GM18499 (cell line): Measurements from ENCODE around the gene ARHGAP45.
"Not testable (repeated sequence)": the region's sequence is repeated elsewhere in the genome, so short reads cannot be mapped to it uniquely, and the experiment has no call there.

Experiments
- ATAC-seq: cut with Tn5 transposase; IDR thresholded peaks from one replicate; pipeline ENCODE4 v1.9.1; 2021; ENCODE audit warnings: moderate number of reproducible peaks; ENCODE audit not compliant: insufficient read depth, unreplicated experiment

ARHGAP45 gene, protein sequence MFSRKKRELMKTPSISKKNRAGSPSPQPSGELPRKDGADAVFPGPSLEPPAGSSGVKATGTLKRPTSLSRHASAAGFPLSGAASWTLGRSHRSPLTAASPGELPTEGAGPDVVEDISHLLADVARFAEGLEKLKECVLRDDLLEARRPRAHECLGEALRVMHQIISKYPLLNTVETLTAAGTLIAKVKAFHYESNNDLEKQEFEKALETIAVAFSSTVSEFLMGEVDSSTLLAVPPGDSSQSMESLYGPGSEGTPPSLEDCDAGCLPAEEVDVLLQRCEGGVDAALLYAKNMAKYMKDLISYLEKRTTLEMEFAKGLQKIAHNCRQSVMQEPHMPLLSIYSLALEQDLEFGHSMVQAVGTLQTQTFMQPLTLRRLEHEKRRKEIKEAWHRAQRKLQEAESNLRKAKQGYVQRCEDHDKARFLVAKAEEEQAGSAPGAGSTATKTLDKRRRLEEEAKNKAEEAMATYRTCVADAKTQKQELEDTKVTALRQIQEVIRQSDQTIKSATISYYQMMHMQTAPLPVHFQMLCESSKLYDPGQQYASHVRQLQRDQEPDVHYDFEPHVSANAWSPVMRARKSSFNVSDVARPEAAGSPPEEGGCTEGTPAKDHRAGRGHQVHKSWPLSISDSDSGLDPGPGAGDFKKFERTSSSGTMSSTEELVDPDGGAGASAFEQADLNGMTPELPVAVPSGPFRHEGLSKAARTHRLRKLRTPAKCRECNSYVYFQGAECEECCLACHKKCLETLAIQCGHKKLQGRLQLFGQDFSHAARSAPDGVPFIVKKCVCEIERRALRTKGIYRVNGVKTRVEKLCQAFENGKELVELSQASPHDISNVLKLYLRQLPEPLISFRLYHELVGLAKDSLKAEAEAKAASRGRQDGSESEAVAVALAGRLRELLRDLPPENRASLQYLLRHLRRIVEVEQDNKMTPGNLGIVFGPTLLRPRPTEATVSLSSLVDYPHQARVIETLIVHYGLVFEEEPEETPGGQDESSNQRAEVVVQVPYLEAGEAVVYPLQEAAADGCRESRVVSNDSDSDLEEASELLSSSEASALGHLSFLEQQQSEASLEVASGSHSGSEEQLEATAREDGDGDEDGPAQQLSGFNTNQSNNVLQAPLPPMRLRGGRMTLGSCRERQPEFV

DNA sequence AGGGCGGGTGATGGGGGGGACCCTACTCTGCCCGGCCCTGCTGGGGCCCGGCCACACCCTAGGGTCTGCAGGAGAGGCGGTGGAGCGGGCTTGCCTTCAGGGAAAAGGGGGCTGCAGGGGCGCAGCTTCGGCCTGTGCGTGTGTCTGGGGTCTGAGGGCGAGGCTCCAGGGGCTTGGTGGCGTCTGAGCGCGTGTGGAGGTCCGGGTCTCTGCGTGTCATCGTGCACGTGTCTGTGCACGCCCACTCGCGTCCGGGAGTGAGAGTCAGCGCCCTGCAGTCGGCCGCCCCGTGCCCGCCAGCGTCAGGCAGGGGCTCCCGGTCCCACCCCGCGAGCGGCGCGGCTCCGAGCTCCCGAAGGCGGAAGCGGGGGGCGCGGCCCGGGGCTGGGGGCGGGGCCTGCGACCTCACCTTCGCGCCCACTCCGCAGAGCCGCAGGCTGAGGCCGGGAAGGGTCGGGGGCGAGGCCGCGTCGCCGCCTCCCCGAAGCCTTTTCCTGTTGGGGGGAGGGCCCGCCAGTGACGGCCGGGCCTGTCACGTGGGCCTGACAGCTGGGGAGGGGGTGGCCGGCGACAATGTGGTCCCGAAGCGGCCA, at the start of gene ARHGAP45:
ARHGAP45 (plus strand) TSS at position 420 of the 593 bp plus-strand sequence. CDS start 239 bp downstream, outside the sequence.
- no peak for ATAC-seq

DNA sequence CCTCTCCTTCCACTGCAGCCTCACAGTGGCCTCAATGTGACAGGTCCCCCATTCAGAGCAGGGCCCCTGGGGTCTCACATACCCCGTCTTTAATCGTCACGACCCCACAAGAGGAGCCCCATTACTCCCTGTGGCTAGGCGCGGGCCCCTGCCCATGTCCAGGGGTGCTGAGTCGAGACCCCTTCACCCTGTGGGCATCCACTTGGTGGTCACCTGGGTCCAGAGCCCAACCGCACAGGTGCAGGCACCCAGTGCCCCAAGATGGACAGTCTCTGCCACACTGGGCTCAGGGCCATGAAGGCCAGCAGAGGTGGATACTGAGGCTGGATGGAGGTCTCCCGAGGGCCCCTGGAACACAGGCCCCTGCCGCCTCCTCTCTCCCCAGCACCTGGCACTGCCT, 49.1 kb upstream of the ARHGAP45 start:
- ATAC-seq = no peak

DNA sequence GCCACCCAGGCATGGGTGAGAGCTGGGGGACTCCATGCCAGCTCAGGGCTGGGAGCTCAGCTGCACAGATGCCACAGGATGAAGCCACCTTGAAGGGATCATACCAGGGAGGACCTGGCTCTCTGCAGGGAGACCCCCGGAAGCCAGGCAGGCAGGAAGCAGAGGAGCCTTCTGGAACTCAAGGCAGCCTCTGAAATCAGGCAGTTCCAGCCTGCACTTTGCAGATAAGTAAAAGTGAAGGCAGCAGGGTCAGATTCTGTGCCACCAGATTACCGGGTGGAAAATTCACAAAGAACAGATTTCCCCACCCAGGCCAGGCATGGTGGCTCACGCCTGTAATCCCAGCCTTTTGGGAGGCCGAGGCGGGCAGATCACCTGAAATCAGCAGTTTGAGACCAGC, 48.6 kb upstream of the ARHGAP45 start:
- no peak for ATAC-seq

DNA sequence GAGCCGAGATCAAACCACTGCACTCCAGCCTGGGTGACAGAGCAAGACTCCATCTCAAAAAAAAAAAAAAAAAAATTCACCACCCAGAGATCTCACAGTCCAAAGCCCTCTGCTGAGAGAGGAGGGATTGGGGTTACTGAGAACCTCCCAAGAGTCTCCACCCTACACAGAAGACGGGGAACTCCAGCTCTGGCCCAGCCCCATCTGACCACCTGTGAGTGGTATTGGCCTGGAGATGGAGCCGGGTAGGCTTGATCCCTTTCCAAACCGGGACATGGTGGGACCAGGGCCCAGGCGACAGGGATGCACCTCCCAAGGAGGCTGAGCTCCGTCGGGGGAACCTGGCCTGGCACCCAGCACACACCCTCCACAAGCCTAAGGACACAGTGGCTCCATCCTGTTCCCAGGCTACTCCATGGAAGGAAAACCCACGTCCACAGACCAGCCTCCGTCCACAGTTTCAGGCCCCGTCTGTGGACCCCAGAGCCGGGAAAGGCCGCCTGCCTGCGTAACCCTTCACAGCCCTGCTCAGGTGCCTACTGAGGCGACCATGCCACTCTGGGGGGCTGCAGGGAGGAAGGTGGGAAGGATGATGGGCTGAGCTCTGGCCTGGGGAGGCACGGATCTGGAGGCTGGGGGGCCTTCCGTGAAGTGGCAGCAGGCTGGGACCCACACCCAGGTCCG, 47.9 kb upstream of the ARHGAP45 start:
- ATAC-seq = no peak

DNA sequence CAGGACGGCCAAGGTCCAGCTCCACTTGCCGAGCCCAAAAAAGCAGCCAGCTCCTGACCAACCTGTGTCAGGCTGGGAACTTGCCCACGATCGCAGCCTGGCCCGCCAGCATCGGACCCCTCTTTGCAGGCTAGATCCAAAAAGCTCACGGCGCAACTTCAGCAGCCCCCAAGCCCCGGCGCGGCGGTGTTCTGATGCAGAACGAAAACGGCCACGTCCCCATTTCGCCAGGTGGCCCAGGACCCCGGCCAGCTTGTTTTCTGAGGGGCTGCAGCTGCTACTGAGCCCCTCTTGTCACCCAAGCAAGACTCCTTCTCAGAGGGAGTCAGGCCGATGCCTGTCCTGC, 47.4 kb upstream of the ARHGAP45 start:
- ATAC-seq = no peak

DNA sequence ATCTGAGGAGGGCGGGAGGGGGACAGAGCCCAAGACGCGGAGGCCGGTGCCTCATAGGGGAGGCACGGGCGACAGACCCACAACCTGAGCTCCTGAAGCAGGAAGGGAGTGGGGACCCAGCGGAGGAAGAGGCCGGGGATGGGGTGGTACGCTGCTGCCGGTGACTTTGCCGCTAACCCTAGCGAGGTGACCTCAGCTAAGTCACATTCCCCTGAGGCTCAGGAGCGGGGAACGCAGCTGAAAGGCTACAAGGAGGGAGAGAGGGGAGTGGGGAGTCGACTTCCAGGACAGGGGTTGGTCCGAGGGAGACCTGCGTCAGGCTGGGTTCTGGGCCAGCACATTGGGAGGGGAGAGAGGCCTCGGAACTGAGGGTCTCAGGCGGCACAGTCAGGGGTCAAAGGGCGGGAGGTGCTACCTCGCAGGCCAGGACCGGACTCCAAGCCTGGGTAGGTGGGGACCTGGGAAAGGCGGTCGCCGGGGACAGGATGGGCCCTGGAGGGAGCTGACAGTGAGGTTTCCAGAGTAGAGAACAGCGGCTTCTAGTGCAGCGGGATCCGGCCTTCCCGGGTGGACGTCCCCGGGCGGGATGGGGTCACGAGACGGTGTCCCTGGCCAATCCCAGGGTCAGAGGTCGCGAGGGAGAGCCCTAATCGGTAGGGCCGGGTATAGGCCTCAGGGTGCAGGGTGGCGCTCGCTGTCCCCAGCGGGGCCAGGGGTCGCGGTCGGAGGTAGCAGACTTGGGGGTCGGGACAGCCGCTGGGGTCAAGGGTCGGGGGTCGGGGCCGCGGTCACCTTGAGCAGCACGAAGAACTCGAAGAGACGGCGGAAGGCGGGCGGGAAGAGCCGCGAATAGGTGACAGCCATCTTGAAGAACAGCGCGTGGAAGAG, 46.7 kb upstream of the ARHGAP45 start:
- ATAC-seq = no peak

DNA sequence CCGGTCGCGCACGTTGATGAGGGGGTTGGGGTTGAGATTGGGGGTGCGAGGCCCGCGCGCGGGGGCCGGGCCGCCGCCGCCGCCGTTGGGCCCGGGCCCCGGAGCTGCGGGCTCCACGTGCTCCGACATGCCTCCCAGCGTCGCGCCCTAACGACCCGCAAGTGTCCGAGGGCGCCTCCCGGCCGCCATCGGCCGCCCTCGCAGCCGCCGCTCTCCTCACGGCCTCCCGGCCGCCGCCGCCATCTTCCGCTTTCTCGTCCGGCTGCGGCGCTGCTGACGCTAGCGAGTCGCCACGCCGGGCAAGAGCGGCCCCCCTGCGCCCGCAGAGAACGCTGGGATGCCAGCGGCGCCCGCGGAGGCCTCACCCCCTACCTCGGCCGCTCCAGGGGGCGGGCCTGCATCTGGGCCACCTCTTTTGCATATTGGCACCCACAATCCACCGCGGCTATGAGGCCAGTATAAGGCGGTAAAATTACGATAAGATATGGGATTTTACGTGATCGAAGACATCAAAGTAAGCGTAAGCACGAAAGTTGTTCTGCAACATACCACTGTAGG, 46.0 kb upstream of the ARHGAP45 start, which contains the start of gene TMEM259:
TMEM259 (minus strand) TSS at position 256 of the 558 bp plus-strand sequence; CDS start at position 129, 127 bp downstream.
- peak; percentile 55 for ATAC-seq

DNA sequence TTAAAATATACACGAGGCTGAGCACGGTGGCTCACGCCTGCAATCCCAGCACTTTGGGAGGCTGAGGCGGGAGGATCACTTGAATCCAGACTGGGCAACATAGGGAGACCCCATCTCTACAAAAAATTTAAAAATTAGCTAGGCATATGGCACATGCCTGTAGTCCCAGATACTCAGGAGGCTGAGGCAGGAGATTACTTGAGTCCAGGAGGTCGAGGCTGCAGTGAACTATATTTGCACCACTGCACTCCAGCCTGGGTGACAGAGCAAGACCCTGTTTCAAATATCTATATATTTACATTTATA, 43.1 kb upstream of the ARHGAP45 start:
- not testable (repeated sequence) for ATAC-seq

DNA sequence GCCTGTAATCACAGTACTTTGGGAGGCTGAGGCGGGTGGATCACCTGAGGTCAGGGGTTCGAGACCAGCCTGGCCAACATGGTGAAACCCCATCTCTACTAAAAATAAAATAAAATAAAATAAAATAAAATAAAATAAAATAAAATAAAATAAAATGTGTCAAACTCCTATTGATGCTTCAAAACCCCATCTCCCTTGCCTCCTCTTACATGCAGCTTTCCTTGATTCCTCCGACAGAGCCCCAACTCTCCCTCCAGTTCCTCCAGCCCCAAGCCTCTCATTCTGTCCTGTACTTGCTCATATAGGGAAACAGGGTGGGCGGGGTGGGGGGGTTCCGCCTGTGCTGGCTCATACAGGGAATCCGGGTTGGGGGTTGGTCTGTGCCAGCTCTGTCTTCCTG, 41.9 kb upstream of the ARHGAP45 start:
- ATAC-seq = not testable (repeated sequence)

DNA sequence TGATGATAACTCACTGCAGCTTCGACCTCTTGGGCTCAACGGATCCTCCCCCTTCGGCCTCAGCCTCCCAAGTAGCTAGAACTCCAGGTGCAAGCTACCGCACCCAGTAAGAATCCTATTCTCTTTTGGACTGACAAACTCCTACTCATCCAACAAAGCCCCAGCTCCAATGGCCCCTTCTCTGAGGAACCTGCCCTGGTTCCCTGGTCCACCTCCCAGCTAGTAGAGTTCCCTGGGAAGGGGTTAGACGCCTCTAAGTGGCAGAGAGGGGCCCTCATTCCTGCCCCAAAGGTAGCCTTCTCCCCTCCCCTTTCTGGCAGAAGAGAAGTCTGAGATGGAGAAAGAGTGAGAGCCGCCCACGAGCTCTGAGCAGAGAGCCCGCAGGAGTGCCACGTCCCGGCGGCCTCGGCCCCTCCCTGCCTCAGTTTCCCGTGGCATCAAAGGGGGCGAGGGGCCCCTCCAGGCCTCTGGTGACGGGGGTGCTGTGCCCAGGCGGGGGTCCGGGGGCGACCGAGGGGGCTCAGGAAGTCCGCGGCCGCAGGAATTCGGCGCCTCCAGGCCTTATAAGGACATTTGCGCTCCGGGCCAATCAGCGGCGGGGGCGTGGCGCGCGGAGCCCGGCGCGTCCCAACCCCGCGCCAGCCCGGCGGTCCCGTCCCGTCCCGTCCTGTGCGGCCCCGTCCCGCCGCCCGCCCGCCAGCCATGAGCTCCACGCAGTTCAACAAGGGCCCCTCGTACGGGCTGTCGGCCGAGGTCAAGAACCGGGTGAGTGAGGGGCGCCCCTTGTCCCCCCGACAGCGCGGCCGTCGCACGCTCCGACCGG, 40.8 kb upstream of the ARHGAP45 start, which contains the start of gene CNN2:
CNN2 (plus strand) TSS at position 649 of the 823 bp plus-strand sequence; CDS start at position 703, 54 bp downstream.
- ATAC-seq = no peak

DNA sequence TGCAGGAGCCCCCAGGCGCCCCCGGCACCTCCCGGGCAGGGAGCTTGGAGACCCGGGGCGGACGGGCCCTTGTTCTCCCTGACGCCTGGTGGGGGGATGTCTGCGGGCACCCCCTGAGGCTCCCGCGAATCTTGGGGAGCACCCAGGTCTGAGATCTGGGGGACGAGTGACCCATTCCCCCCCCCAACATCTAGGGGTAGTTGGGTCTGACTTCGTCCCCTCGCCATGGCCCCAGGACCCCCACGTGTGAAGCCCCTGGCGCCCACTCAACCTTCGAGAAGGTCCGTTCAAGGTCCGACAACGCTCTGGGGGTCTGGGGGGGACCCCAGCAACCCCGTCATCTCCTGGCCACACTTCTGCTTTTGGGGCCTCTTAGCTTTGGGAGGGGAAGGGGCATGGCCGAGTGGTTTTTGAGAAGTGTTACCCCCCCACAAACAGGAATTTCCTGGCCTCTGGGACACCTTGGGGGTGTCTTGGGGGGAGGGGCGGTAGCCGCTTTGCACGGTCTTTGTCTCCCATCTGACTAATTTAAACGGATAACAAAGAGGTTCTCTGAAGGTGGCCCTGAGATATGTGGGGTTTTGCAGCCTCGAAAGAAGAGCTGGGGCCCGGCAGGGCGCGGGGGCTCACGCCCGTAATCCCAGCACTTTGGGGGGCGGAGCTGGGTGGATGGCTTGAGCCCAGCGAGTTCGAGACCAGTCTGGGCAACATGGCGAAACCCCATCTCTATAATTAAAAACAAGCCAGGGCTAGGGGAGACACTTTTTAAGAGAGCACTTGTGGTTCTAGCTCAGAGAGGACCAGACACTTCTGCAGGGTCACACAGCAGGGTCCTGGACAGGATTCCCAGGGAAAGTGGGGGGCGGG, 40.0 kb upstream of the ARHGAP45 start:
- ATAC-seq = no peak

DNA sequence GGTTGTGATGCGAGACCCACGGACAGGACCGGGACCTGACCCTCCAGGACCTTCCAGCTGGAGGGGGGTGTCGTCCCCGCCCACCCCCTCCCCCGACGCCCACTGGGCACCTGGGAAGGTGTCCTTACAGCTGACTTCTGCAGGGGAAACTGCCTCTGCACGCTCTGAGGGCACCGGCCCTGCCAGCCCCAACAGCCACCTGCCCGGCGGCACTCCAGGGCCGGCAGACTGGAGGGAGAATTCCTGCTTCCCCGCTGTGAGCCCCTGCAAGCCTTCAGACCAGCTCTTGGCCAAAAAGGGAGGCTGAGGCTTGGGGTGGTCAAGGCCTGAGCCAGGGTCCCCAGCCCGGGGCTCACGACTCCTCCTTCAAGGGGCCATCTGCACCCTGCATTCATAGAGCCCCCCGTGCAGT, 39.3 kb upstream of the ARHGAP45 start:
- no peak for ATAC-seq

DNA sequence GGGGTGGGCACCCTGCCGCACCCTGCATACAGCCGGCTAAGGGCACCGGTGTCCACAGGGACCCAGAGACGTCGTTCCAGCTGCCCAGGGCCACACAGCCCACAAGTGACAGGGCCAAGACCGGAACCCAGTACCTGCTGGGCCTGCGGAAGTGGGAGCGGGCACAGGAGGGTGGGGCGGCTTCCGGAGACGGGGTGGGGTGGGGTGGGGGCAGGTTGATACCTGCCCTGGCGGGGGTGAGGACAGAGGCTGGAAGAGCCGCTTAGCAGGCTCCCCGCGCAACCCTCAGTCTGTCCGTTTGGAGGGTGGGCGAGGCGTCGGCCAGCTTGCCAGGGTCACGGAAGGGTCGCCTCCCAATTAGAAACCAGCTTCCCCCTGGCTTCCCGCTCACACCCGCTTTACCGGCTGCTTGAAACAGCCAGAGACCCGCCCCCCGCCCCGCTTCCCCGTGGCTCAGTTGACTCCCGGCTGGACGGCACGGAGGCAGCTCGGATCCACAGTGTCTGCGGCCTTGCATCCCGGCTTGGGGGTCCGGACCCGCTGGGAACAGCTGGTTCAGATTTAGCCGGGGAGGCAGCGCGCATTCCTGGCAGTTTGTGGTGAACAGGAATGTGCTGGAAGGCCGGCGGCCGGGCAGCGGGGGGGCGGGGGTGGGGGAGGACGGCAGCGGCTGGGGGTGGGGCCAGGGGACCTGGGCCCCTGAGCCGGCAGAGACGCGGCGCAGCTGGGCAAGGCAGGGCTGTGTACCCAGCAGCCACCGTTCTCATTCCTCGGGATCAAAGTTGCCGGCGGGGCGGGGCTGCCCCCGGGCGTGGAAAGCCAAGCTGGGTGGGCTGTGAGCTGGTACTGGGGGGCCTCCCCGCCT, 38.7 kb upstream of the ARHGAP45 start:
- ATAC-seq = no peak

DNA sequence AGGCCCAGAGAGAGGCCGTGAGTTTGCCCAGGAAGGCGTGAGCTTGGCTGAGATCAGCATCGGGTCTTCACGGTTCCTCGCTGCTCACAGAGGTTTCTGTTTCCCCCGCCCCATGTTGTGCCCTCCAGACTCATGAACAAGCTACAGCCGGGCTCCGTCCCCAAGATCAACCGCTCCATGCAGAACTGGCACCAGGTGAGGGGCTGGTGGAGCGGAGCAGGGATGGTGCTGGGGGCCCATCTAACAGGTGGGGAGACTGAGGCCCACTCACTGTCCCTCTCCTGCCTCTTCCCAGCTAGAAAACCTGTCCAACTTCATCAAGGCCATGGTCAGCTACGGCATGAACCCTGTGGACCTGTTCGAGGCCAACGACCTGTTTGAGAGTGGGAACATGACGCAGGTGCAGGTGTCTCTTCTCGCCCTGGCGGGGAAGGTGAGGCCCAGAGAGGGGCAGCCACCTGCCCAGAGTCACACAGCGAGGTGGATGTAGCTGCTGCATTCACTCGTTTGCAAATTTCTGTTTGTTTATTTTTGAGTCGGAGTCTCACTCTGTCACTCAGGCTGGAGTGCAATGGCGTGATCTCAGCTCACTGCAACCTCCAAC, 34.6 kb upstream of the ARHGAP45 start:
- no peak for ATAC-seq

DNA sequence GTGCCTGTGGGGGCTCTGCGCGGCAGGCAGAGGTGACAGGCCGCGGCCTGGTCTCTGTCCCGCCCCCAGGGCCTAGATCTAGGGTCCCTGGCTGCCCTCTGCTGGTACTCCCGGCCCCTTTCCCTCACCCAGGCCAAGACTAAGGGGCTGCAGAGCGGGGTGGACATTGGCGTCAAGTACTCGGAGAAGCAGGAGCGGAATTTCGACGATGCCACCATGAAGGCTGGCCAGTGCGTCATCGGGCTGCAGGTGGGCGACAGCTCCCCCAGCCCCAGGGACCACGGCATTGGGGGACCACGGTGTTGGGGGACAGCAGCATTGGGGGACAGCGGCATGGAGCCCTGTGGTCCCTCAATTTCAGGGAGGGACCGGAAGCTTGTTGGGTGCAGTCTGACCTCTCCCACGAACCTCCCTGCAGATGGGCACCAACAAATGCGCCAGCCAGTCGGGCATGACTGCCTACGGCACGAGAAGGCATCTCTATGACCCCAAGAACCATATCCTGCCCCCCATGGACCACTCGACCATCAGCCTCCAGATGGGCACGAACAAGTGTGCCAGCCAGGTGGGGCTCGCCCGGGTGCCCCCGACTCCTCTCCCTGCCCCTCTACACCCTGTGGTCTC, 30.9 kb upstream of the ARHGAP45 start:
- no peak for ATAC-seq
